Activated T-helper 1 cell treated with anti-CD3 and anti-CD28 coated beads, Interleukin-12 subunit alpha, Interleukin-12 subunit beta, Interleukin-2, Interleukin-4 antibody, amounts not matched to agents 30 ng/mL and 10 ng/mL and 1 ng/mL, durations not matched to agents 14 hours and 24 hours and 36 hours (primary cell): ENCODE results near the gene CSTF2T. TPM values are rescaled to one million over a fixed set of nuclear protein-coding genes. Genes with fewer than 3 reads are reported as not detected.

Source experiments
- DNase-seq: peaks from one replicate; pipeline ENCODE4 v3.0.0; 2021; ENCODE audit warnings: low spot score
- H3K27ac Mint-ChIP-seq: one replicate; pipeline ENCODE4 v1.8.0; 2021; ENCODE audit warnings: mild to moderate bottlenecking, mixed read lengths
- H3K27me3 Mint-ChIP-seq: one replicate; pipeline ENCODE4 v1.8.0; 2022; ENCODE audit warnings: mild to moderate bottlenecking, moderate library complexity, mixed read lengths; ENCODE audit not compliant: insufficient read depth
- H3K36me3 Mint-ChIP-seq: one replicate; pipeline ENCODE4 v1.8.0; 2021; ENCODE audit warnings: low read depth, mixed read lengths
- H3K4me1 Mint-ChIP-seq: one replicate; pipeline ENCODE4 v1.8.0; 2021; ENCODE audit warnings: low read depth, mixed read lengths
- H3K4me3 Mint-ChIP-seq: one replicate; pipeline ENCODE4 v1.8.0; 2021; ENCODE audit warnings: mild to moderate bottlenecking, moderate library complexity, mixed read lengths
- H3K9me3 Mint-ChIP-seq: one replicate; pipeline ENCODE4 v1.8.0; 2021; ENCODE audit warnings: mixed read lengths
- intact Hi-C: fragments of 100-400 bp; cut with micrococcal nuclease; formaldehyde crosslinking; loops from one replicate; pipeline ENCODE4 v1.15.1; 2024
- total RNA-seq: library from RNA; stranded (reverse); gene quantifications from 2 replicates; pipeline ENCODE4 v1.2.3, GENCODE V29; 2022

CSTF2T gene
- total RNA-seq, 1 donor from 2014 or later, result 42.3 TPM

DNA sequence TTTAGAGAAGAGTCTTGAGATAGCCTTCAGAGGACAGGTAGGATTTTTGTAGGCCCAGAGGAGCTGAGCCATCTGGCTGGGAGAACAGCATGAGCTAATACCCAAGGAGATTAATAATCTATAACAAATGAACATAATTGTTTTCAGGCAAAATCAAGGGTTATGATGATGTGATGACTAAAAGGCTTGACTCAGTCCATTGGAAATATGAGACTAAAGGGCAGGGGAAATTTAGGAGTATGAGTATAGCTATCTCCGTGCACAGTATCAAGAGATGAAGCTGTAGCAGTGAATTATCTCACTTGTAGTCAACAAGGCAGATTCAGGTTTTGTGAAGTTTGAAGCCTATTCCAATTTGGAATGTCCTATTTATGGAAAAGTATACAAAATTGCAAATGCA, 40.1 kb downstream of the CSTF2T start:
- Mint-ChIP-seq H3K36me3 (no peaks in the 10 kb centered on the region), H3K27ac (no peak overlapping the region), H3K4me1 (no peaks in the 10 kb centered on the region), H3K27me3 (peaks cover 12% of the 10 kb centered on the region), H3K9me3 (no peaks in the 10 kb centered on the region), H3K4me3 (no peak overlapping the region)
- no peak for DNase-seq
- intact Hi-C loops, result no loop called here

DNA sequence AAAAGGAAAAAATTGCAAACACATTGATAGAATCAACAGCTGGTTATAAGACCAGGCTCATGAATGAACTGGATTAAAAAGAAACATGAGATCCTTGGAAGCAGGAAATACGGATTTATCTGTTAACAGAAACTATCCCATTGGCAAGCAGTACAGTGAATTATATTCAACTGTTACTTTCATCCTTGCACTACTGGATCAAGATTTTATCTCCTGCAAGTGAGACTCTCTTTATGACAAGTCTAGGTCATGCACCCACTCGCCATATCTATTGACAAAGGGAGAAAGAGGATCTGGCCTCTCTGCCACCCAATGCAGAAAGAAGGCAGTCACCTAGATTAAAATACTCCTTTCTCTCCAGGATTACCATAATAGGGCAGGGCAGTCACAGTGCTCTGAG, 41.4 kb downstream of the CSTF2T start:
- H3K4me3 Mint-ChIP-seq, result no peak overlapping the region
- no peaks in the 10 kb centered on the region for H3K36me3 Mint-ChIP-seq
- no peak overlapping the region for H3K27ac Mint-ChIP-seq
- intact Hi-C loops, result no loop called here
- H3K27me3 Mint-ChIP-seq, result peaks cover 14% of the 10 kb centered on the region
- DNase-seq, result no peak
- H3K9me3 Mint-ChIP-seq, result no peaks in the 10 kb centered on the region
- H3K4me1 Mint-ChIP-seq, result no peaks in the 10 kb centered on the region

DNA sequence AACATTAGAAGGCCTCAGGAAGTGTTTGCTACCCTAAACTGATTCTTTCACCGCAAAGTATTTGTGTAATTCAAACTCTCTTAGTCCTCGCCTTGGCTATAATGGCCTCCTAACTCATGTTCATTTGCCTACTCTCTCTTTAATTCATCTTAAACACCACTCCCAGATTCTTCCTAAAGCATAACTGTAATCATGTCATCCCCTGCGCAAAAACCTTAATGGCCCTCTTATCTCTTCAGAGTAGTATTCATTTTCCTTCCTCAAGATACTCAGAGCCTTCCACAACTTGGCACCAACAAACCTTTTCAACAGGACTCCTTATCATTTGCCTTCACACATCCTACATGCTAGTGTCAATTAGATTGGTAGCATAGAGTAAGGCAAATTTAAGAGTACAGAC, 42.9 kb downstream of the CSTF2T start:
- no peaks in the 10 kb centered on the region for H3K9me3 Mint-ChIP-seq
- intact Hi-C loops, result no loop called here
- DNase-seq, result no peak
- H3K4me3 Mint-ChIP-seq, result no peak overlapping the region
- no peaks in the 10 kb centered on the region for H3K36me3 Mint-ChIP-seq
- no peak overlapping the region for H3K27ac Mint-ChIP-seq
- no peaks in the 10 kb centered on the region for H3K4me1 Mint-ChIP-seq
- H3K27me3 Mint-ChIP-seq, result peaks cover 6% of the 10 kb centered on the region

DNA sequence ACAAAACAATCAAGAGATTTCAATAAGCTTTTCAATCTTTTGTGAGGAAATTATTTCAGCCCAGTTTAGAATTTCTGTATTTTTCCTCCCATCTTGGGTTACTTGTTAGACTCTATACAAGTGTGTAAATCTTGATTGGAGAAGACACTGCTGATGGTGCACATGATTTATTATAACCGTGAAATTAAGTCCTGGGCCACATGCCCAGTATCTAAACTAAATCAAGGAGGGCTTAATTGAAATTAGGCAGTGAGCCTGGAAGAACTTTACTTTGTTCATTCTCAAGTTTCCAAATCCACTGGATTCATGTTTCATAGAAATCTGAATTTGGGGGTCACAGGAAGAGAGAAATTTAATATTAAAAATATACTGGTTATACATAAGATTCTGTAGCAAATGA, 44.5 kb downstream of the CSTF2T start:
- DNase-seq, result no peak
- Mint-ChIP-seq H3K27ac (no peak overlapping the region), H3K9me3 (no peaks in the 10 kb centered on the region), H3K4me3 (no peak overlapping the region), H3K4me1 (no peaks in the 10 kb centered on the region), H3K27me3 (peaks cover 5% of the 10 kb centered on the region), H3K36me3 (no peaks in the 10 kb centered on the region)
- intact Hi-C loops, result no loop called here

DNA sequence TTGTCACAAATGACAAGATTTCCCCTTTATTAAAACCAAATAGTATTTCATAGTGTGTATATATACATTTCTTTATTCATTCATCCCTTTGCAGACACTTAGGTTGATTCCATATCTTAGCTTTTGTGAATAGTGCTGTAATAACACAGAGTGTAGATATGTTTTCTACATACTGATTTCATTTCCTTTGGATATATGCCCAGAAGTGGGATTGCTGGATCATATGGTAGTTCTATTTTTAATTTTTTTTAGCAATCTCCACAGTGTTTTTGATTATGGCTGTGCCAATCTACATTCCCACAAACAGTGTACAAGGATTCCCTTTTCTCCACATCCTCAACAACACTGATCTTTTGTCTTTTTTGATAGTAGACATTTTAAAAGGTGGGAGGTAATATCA, 46.4 kb downstream of the CSTF2T start:
- Mint-ChIP-seq H3K27me3 (peaks cover 4% of the 10 kb centered on the region), H3K9me3 (no peaks in the 10 kb centered on the region), H3K4me1 (no peaks in the 10 kb centered on the region), H3K27ac (no peak overlapping the region), H3K4me3 (no peak overlapping the region), H3K36me3 (no peaks in the 10 kb centered on the region)
- DNase-seq, result no peak
- intact Hi-C loops, result no loop called here

DNA sequence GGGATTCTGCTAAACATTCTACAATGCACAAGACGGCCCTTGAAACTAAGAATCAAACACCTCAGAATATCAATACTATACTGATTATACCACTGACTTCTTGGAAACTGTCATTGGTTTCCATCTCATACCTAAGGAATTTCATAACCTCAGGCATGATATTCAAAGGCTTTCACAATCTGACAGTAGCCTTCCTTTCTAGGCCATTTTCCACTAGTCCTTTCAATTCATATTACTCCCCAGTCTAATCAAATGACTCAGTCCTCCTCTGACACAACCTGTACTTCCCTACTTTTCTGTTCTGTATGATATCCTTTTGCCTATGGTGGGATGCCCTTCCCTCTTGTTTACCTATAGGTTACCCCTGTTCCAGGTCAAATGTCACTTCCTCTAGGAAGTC, 48.3 kb downstream of the CSTF2T start:
- Mint-ChIP-seq H3K4me3 (no peak overlapping the region), H3K4me1 (no peaks in the 10 kb centered on the region), H3K9me3 (no peaks in the 10 kb centered on the region), H3K27me3 (peaks cover 7% of the 10 kb centered on the region), H3K36me3 (no peaks in the 10 kb centered on the region), H3K27ac (no peak overlapping the region)
- intact Hi-C loops, result no loop called here
- DNase-seq, result no peak

DNA sequence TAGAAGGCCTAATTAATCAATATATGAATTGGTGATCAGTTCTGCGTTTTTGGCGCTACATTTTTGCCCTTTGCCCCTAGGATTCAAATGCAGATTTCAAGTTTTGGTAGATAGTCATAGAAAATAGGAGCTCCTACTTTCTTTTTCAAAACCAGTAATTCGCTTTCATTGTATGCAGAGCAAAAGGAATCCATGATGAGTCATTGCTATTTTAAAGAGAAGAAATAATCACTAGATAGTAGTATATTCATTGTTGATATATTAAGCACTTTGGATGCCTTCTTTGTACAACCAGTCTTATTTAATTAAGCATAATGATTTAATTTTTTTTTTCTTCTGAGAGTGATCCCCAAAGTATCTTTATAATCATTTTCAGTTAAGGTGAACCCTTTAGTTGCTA, 50.3 kb downstream of the CSTF2T start:
- DNase-seq, result no peak
- H3K36me3 Mint-ChIP-seq, result no peaks in the 10 kb centered on the region
- no peaks in the 10 kb centered on the region for H3K4me1 Mint-ChIP-seq
- no peak overlapping the region for H3K4me3 Mint-ChIP-seq
- H3K27me3 Mint-ChIP-seq, result peaks cover 5% of the 10 kb centered on the region
- H3K9me3 Mint-ChIP-seq, result no peaks in the 10 kb centered on the region
- intact Hi-C loops, result no loop called here
- no peak overlapping the region for H3K27ac Mint-ChIP-seq
